Ramos (cell line): ENCODE results near the gene TBC1D22A.
"Not testable (repeated sequence)": the region's sequence is repeated elsewhere in the genome, so short reads cannot be mapped to it uniquely, and the experiment has no call there.

Experiments
- in situ Hi-C: fragments of 300-500 bp; cut with MboI; formaldehyde crosslinking; loops from one replicate; pipeline ENCODE4 v1.14.3; 2022; ENCODE audit warnings: low sequenced_read_pairs; ENCODE audit not compliant: unreplicated experiment

TBC1D22A gene

GRCh38 chr22:47043835-47044721, 281.6 kb downstream of the TBC1D22A start:
- in situ Hi-C loops: no loop called here

- in situ Hi-C loops: no loop called here
Observed at GRCh38 chr22:47044722-47045535, 282.5 kb downstream of the TBC1D22A start.

GRCh38 chr22:47045691-47046410, 283.4 kb downstream of the TBC1D22A start:
- in situ Hi-C loops: no loop called here

- in situ Hi-C loops: no loop called here
Observed at GRCh38 chr22:47046411-47047065, 284.1 kb downstream of the TBC1D22A start.

- in situ Hi-C loops: no loop called here
Observed at GRCh38 chr22:47047321-47048122, 285.1 kb downstream of the TBC1D22A start.

GRCh38 chr22:47048123-47049077, 285.9 kb downstream of the TBC1D22A start:
- in situ Hi-C loops: no loop called here

- in situ Hi-C loops: no loop called here
Observed at GRCh38 chr22:47049078-47049624, 286.7 kb downstream of the TBC1D22A start.

GRCh38 chr22:47049736-47050400, 287.4 kb downstream of the TBC1D22A start:
- in situ Hi-C loops: not testable (repeated sequence)

GRCh38 chr22:47050401-47051051, 288.1 kb downstream of the TBC1D22A start:
- in situ Hi-C loops: no loop called here

- in situ Hi-C loops: no loop called here
Observed at GRCh38 chr22:47051441-47052071, 289.1 kb downstream of the TBC1D22A start.

GRCh38 chr22:47052236-47053012, 290.0 kb downstream of the TBC1D22A start:
- in situ Hi-C loops: no loop called here

GRCh38 chr22:47053013-47053725, 290.7 kb downstream of the TBC1D22A start:
- in situ Hi-C loops: no loop called here

- in situ Hi-C loops: no loop called here
Observed at GRCh38 chr22:47053726-47054141, 291.3 kb downstream of the TBC1D22A start.

GRCh38 chr22:47054231-47055072, 292.0 kb downstream of the TBC1D22A start:
- in situ Hi-C loops: no loop called here
